Right lobe of liver (tissue), 4 donors: ENCODE measurements around the gene SMIM28.

Experiments used
- CTCF ChIP-seq, 4 donors: fragments of 200-600 bp in 3 of 4; fragments of 450-650 bp in 1 of 4; IDR thresholded peaks; one replicate each; pipeline versions ENCODE4 v1.5.1 to v1.8.0; 2016 to 2022; ENCODE audit warnings: antibody characterized with exemption in 4 of 4, mild to moderate bottlenecking in 2 of 4
- POLR2A ChIP-seq: fragments of 450-650 bp; IDR thresholded peaks from one replicate; pipeline ENCODE4 v1.6.1; 2017; ENCODE audit warnings: antibody characterized with exemption, mild to moderate bottlenecking
- donor health status: DM: no; HTN: no; CAD: no.
- donor health status: DM: no; HTN: no; CAD: no.
- donor health status: DM: no; HTN: yes; CAD: no.

GRCh38 chr6:138393871-138394783 is 16.4 kb downstream of the SMIM28 start:
- TF ChIP-seq CTCF (IDR thresholded peaks at IDR 0.05) (no peak), POLR2A (no peak)
